ENCODE data around the gene WDR77. TPM values are rescaled to one million over a fixed set of nuclear protein-coding genes. Genes with fewer than 3 reads are reported as not detected.

WDR77 gene
- total and polyA plus RNA-seq, 2 of the 13 experiments (the other 11 are each of a cell fraction or from before 2014, with no cell fraction given): 90.6 to 108 TPM

GRCh38 chr1:111402083-111402482, 47.0 kb downstream of the WDR77 start:
- no peak overlapping the region for H2AFZ ChIP-seq (ENCODE audit: low read length)
- no peak overlapping the region for H3K27ac ChIP-seq (ENCODE audit: extremely low read length, insufficient read depth, low read length)
- DNase-seq (ENCODE audit: low spot score) (no peak), ATAC-seq (no peak), FAIRE-seq (no peak)
- BruUV-seq (replicated peaks): no TSS peak
- no peaks in the 10 kb centered on the region for H3K9me3 ChIP-seq (ENCODE audit: low read length)
- ChIA-PET CTCF (ENCODE audit: low intra/inter-chr PET ratio, low total read pairs) (no interaction called here), POLR2A (no interaction called here)
- no peaks in the 10 kb centered on the region for H3K79me2 ChIP-seq (ENCODE audit: insufficient read depth, low read length)
- no peaks in the 10 kb centered on the region for H3K36me3 ChIP-seq (replicated peaks in 1 of 2; ENCODE audit: control insufficient read depth in 1 of 2, insufficient read depth in 2 of 2, low read length in 2 of 2)
- no peak overlapping the region for H3K4me2 ChIP-seq (ENCODE audit: low read depth, low read length)
- H4K20me1 ChIP-seq (ENCODE audit: insufficient read depth, low read length): no peaks in the 10 kb centered on the region
- in situ Hi-C loops (cut with HindIII; ENCODE audit: extremely low pct_ligation_motif_present, low pct_unique_long_range_greater_than_20kb): loop anchor here (5.0 kb wide), 1 partner anchor 180 kb away; no protein-coding TSS in a partner anchor
- H3K9ac ChIP-seq (ENCODE audit: insufficient read depth, low read depth, low read length): no peak overlapping the region
- TF ChIP-seq AFF4 (CRISPR knock-in tag; IDR thresholded peaks at IDR 0.05) (no peak), CREBL2 (CRISPR knock-in tag; IDR thresholded peaks at IDR 0.05; ENCODE audit: borderline replicate concordance) (no peak), REPIN1 (CRISPR knock-in tag; IDR thresholded peaks at IDR 0.05; ENCODE audit: borderline replicate concordance, low read depth) (no peak), ZNF414 (CRISPR knock-in tag; IDR thresholded peaks at IDR 0.05) (no peak), HMG20A (CRISPR knock-in tag; IDR thresholded peaks at IDR 0.05; ENCODE audit: borderline replicate concordance) (no peak), ZFAT (CRISPR knock-in tag; conservative IDR thresholded peaks at IDR 0.05) (no peak), ZNF543 (CRISPR knock-in tag; IDR thresholded peaks at IDR 0.05) (no peak), CHD2 (IDR thresholded peaks at IDR 0.05; ENCODE audit: low read depth, low read length) (no peak), JDP2 (CRISPR knock-in tag; IDR thresholded peaks at IDR 0.05; ENCODE audit: borderline replicate concordance) (no peak), GABPA (IDR thresholded peaks at IDR 0.05; ENCODE audit: low read depth, low read length) (no peak), GABPA (CRISPR knock-in tag; IDR thresholded peaks at IDR 0.05; ENCODE audit: low read depth) (no peak), HNF4A (CRISPR knock-in tag; IDR thresholded peaks at IDR 0.05) (no peak), SRY (CRISPR knock-in tag; IDR thresholded peaks at IDR 0.05) (no peak), ZMYM4 (CRISPR knock-in tag; IDR thresholded peaks at IDR 0.05) (no peak), E2F5 (CRISPR knock-in tag; conservative IDR thresholded peaks at IDR 0.05) (no peak), ZNF317 (CRISPR knock-in tag; IDR thresholded peaks at IDR 0.05) (no peak), ARNT2 (CRISPR knock-in tag; IDR thresholded peaks at IDR 0.05; ENCODE audit: low read depth) (no peak), BORCS8-MEF2B (CRISPR knock-in tag; IDR thresholded peaks at IDR 0.05) (no peak), ZBTB43 (CRISPR knock-in tag; conservative IDR thresholded peaks at IDR 0.05) (no peak), ADNP (CRISPR knock-in tag; IDR thresholded peaks at IDR 0.05) (no peak)
- H3K4me1 ChIP-seq (ENCODE audit: insufficient read depth, low read length): no peaks in the 10 kb centered on the region
- H3K4me3 ChIP-seq (replicated peaks in 1 of 3; ENCODE audit: insufficient read depth in 1 of 3, low read depth in 2 of 3, low read length in 3 of 3): no peak overlapping the region
- intact Hi-C loops (cut with micrococcal nuclease; ENCODE audit: unreplicated experiment): no loop called here
- 80% methylated on average over 5 of the region's 5 CpGs for WGBS (ENCODE audit: low lambda C conversion rate)
- H3K27me3 ChIP-seq (ENCODE audit: control insufficient read depth in 1 of 2, insufficient read depth in 2 of 2, low read length in 2 of 2): peaks cover 0 to 22% of the 10 kb centered on the region in 2 experiments; a peak in 2 of 5 replicates

Measured in HepG2 (cell line).